ENCODE measurements around the gene ZBTB43. TPM values are rescaled to one million over a fixed set of nuclear protein-coding genes. Genes with fewer than 3 reads are reported as not detected.

Gene ZBTB43
- total RNA-seq, 1 donor = 18.1 TPM

GRCh38 chr9:126852086-126852688 is 47.3 kb downstream of the ZBTB43 start:
- H4K20me1 ChIP-seq (ENCODE audit: insufficient read depth, low read length) = no peaks in the 10 kb centered on the region
- no peak for TF ChIP-seq CTCF (IDR thresholded peaks at IDR 0.05; ENCODE audit: extremely low read depth, low read depth, low read length)
- no peak for DNase-seq (ENCODE audit: insufficient read length, low spot score, missing footprints)

GRCh38 chr9:126853667-126854066 is 48.8 kb downstream of the ZBTB43 start:
- Histone ChIP-seq H3K27ac (ENCODE audit: low read depth, low read length) (no peak overlapping the region), H3K4me2 (ENCODE audit: insufficient read depth, low read length) (no peak overlapping the region), H3K27me3 (ENCODE audit: insufficient read depth, low read length) (peaks cover 58% of the 10 kb centered on the region), H3K36me3 (ENCODE audit: insufficient read depth, low read length) (no peaks in the 10 kb centered on the region), H3K9me3 (ENCODE audit: low read depth, low read length) (no peaks in the 10 kb centered on the region), H2AFZ (ENCODE audit: low read length) (no peak overlapping the region), H3K79me2 (ENCODE audit: insufficient read depth, low read length) (no peaks in the 10 kb centered on the region), H4K20me1 (ENCODE audit: insufficient read depth, low read length) (no peaks in the 10 kb centered on the region), H3K4me1 (ENCODE audit: insufficient read depth, low read length) (peaks cover 5% of the 10 kb centered on the region), H3K4me3 (ENCODE audit: insufficient read depth, low read length) (no peak overlapping the region)
- DNase-seq (ENCODE audit: insufficient read length, low spot score, missing footprints) = peak; percentile 43
- no peak for TF ChIP-seq CTCF (IDR thresholded peaks at IDR 0.05; ENCODE audit: extremely low read depth, low read depth, low read length)

More at GRCh38 chr9:126852086-126852688, 47.3 kb downstream of the ZBTB43 start:
- no peaks in the 10 kb centered on the region for H3K79me2 ChIP-seq (ENCODE audit: insufficient read depth, low read length)
- no peak overlapping the region for H2AFZ ChIP-seq (ENCODE audit: low read length)
- peaks cover 5% of the 10 kb centered on the region for H3K4me1 ChIP-seq (ENCODE audit: insufficient read depth, low read length)
- H3K27ac ChIP-seq (ENCODE audit: low read depth, low read length) = no peak overlapping the region
- H3K4me2 ChIP-seq (ENCODE audit: insufficient read depth, low read length) = no peak overlapping the region
- peaks cover 44% of the 10 kb centered on the region for H3K27me3 ChIP-seq (ENCODE audit: insufficient read depth, low read length)
- H3K4me3 ChIP-seq (ENCODE audit: insufficient read depth, low read length) = no peak overlapping the region
- no peaks in the 10 kb centered on the region for H3K9me3 ChIP-seq (ENCODE audit: low read depth, low read length)
- no peaks in the 10 kb centered on the region for H3K36me3 ChIP-seq (ENCODE audit: insufficient read depth, low read length)

- no peaks in the 10 kb centered on the region for H3K79me2 ChIP-seq (ENCODE audit: insufficient read depth, low read length)
- no peak overlapping the region for H2AFZ ChIP-seq (ENCODE audit: low read length)
- no peaks in the 10 kb centered on the region for H3K36me3 ChIP-seq (ENCODE audit: insufficient read depth, low read length)
- no peak overlapping the region for H3K4me3 ChIP-seq (ENCODE audit: insufficient read depth, low read length)
- H3K4me2 ChIP-seq (ENCODE audit: insufficient read depth, low read length) = no peak overlapping the region
- no peaks in the 10 kb centered on the region for H4K20me1 ChIP-seq (ENCODE audit: insufficient read depth, low read length)
- no peak for TF ChIP-seq CTCF (IDR thresholded peaks at IDR 0.05; ENCODE audit: extremely low read depth, low read depth, low read length)
- H3K9me3 ChIP-seq (ENCODE audit: low read depth, low read length) = no peaks in the 10 kb centered on the region
- peaks cover 62% of the 10 kb centered on the region for H3K27me3 ChIP-seq (ENCODE audit: insufficient read depth, low read length)
- peaks cover 5% of the 10 kb centered on the region for H3K4me1 ChIP-seq (ENCODE audit: insufficient read depth, low read length)
- no peak overlapping the region for H3K27ac ChIP-seq (ENCODE audit: low read depth, low read length)
- DNase-seq (ENCODE audit: insufficient read length, low spot score, missing footprints) = no peak
Observed at GRCh38 chr9:126854734-126855133, 49.9 kb downstream of the ZBTB43 start.

- H3K9me3 ChIP-seq (ENCODE audit: low read depth, low read length) = no peaks in the 10 kb centered on the region
- H3K79me2 ChIP-seq (ENCODE audit: insufficient read depth, low read length) = peaks cover 7% of the 10 kb centered on the region
- H3K27me3 ChIP-seq (ENCODE audit: insufficient read depth, low read length) = peaks cover 58% of the 10 kb centered on the region
- no peaks in the 10 kb centered on the region for H3K36me3 ChIP-seq (ENCODE audit: insufficient read depth, low read length)
- no peak for DNase-seq (ENCODE audit: insufficient read length, low spot score, missing footprints)
- H3K4me3 ChIP-seq (ENCODE audit: insufficient read depth, low read length) = no peak overlapping the region
- no peak overlapping the region for H3K4me2 ChIP-seq (ENCODE audit: insufficient read depth, low read length)
- peaks cover 10% of the 10 kb centered on the region for H3K4me1 ChIP-seq (ENCODE audit: insufficient read depth, low read length)
- no peak overlapping the region for H2AFZ ChIP-seq (ENCODE audit: low read length)
- H4K20me1 ChIP-seq (ENCODE audit: insufficient read depth, low read length) = peaks cover under 1% of the 10 kb centered on the region
- no peak for TF ChIP-seq CTCF (IDR thresholded peaks at IDR 0.05; ENCODE audit: extremely low read depth, low read depth, low read length)
- no peak overlapping the region for H3K27ac ChIP-seq (ENCODE audit: low read depth, low read length)
Observed at GRCh38 chr9:126856326-126856877, 51.6 kb downstream of the ZBTB43 start.

Measured in osteoblast (primary cell).